Erythroblast (primary cell): ENCODE data around the gene ILDR2.

Experiments used
- GATA1 ChIP-seq: IDR thresholded peaks from 2 replicates; pipeline ENCODE4 v1.6.1; 2011; ENCODE audit warnings: low read depth, mild to moderate bottlenecking, control low read depth, low read length, moderate library complexity
- POLR2A ChIP-seq: IDR thresholded peaks from 2 replicates; pipeline ENCODE4 v1.6.1; 2011; ENCODE audit warnings: mild to moderate bottlenecking, low read length

DNA sequence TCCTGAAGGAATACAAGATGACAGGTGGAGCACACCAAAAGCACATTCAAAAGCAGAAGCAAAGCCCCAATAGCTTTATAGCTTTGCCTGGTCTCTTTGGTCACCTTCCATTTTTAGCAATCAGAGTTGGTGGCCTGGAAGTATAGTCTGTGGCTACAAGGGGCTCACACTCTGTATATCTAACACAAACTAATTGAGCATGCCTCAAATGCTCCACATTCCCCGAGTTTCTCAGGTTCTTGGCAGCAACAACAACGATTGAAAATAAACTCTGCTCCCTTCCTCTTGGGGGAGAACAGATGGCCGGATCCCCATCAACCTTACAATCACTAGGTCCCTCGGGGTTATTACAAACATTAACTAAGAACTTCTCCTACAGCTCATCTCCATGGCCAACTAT lies 74.4 kb downstream of the ILDR2 start:
- no peak for TF ChIP-seq POLR2A
- no peak for TF ChIP-seq GATA1
